Neuronal stem cell (in vitro differentiated cells): ENCODE results near the gene MLN.

Experiments used
- DNase-seq: peaks from one replicate; pipeline ENCODE4 v3.0.0-alpha.2; 2013; ENCODE audit warnings: low spot score
- H2AFZ ChIP-seq: one replicate; pipeline ENCODE4 v1.6.1; 2013; ENCODE audit warnings: mild to moderate bottlenecking, low read length, inconsistent platforms
- H2AK5ac ChIP-seq: 2 replicates; pipeline ENCODE4 v1.6.1; 2013; ENCODE audit warnings: low read depth, mild to moderate bottlenecking, inconsistent platforms, low read length, moderate library complexity, mixed read lengths
- H2BK120ac ChIP-seq: 2 replicates; pipeline ENCODE4 v1.6.1; 2013; ENCODE audit warnings: low read depth, mild to moderate bottlenecking, inconsistent platforms, low read length, moderate library complexity, mixed read lengths
- H2BK12ac ChIP-seq: one replicate; pipeline ENCODE4 v1.6.1; 2013; ENCODE audit warnings: low read length, inconsistent platforms
- H2BK15ac ChIP-seq: 2 replicates; pipeline ENCODE4 v1.6.1; 2013; ENCODE audit warnings: mild to moderate bottlenecking, low read length, inconsistent platforms, mixed read lengths
- H2BK5ac ChIP-seq: one replicate; pipeline ENCODE4 v1.6.1; 2013; ENCODE audit warnings: inconsistent platforms, mild to moderate bottlenecking, low read length, moderate library complexity
- H3K14ac ChIP-seq: one replicate; pipeline ENCODE4 v1.6.1; 2013; ENCODE audit warnings: low read length, inconsistent platforms
- H3K18ac ChIP-seq: 2 replicates; pipeline ENCODE4 v1.6.1; 2013; ENCODE audit warnings: low read length, inconsistent platforms
- H3K23ac ChIP-seq: 2 replicates; pipeline ENCODE4 v1.6.1; 2013; ENCODE audit warnings: low read depth, mild to moderate bottlenecking, mixed read lengths, low read length, inconsistent platforms; ENCODE audit not compliant: poor library complexity
- H3K27ac ChIP-seq: replicated peaks from 3 replicates; pipeline ENCODE4 v1.5.1; 2013; ENCODE audit warnings: low read length, inconsistent platforms
- H3K27me3 ChIP-seq, 3 experiments: 2 replicates each; pipeline ENCODE4 v1.6.1; 2013; ENCODE audit warnings: low read length in 3 of 3, mild to moderate bottlenecking in 2 of 3, inconsistent platforms in 1 of 3, low read depth in 1 of 3, mixed read lengths in 1 of 3, moderate library complexity in 1 of 3; ENCODE audit not compliant: control insufficient read depth in 3 of 3, insufficient read depth in 3 of 3
- H3K36me3 ChIP-seq, 2 donors: replicated peaks in 1 of 2; 2 replicates each; pipeline ENCODE4 v1.6.1; 2013; ENCODE audit warnings: low read length in 2 of 2; ENCODE audit not compliant: control insufficient read depth in 2 of 2, insufficient read depth in 2 of 2
- H3K4ac ChIP-seq: 2 replicates; pipeline ENCODE4 v1.6.1; 2013; ENCODE audit warnings: inconsistent platforms, mild to moderate bottlenecking, low read length, moderate library complexity
- H3K4me1 ChIP-seq, 2 donors: 1 replicate in 1 of 2; 2 replicates in 1 of 2; pipeline ENCODE4 v1.6.1; 2013; ENCODE audit warnings: low read length in 2 of 2, low read depth in 1 of 2; ENCODE audit not compliant: control insufficient read depth in 2 of 2, insufficient read depth in 1 of 2
- H3K4me2 ChIP-seq: one replicate; pipeline ENCODE4 v1.6.1; 2013; ENCODE audit warnings: mild to moderate bottlenecking, low read length, inconsistent platforms; ENCODE audit not compliant: insufficient read depth, poor library complexity, severe bottlenecking
- H3K4me3 ChIP-seq, 2 donors: 2 replicates each; pipeline ENCODE4 v1.5.1; 2013; ENCODE audit warnings: low read length in 2 of 2, mild to moderate bottlenecking in 2 of 2, inconsistent platforms in 1 of 2, moderate library complexity in 1 of 2
- H3K79me1 ChIP-seq: one replicate; pipeline ENCODE4 v1.6.1; 2013; ENCODE audit warnings: low read depth, mild to moderate bottlenecking, inconsistent platforms, low read length, moderate library complexity
- H3K9ac ChIP-seq: one replicate; pipeline ENCODE4 v1.6.1; 2013; ENCODE audit warnings: mild to moderate bottlenecking, low read depth, low read length, inconsistent platforms; ENCODE audit not compliant: poor library complexity
- H3K9me3 ChIP-seq, 2 donors: replicated peaks in 1 of 2; 2 replicates each; pipeline versions ENCODE3 to v1.6.1; 2013; ENCODE audit warnings: low read length in 2 of 2, mild to moderate bottlenecking in 2 of 2, inconsistent platforms in 1 of 2, low read depth in 1 of 2, mixed read lengths in 1 of 2, moderate library complexity in 1 of 2; ENCODE audit not compliant: control insufficient read depth in 2 of 2, insufficient read depth in 1 of 2
- H4K8ac ChIP-seq: one replicate; pipeline ENCODE4 v1.6.1; 2013; ENCODE audit warnings: low read depth, mild to moderate bottlenecking, inconsistent platforms, low read length, moderate library complexity
- H4K91ac ChIP-seq: one replicate; pipeline ENCODE4 v1.6.1; 2013; ENCODE audit warnings: low read length, low read depth, mild to moderate bottlenecking, inconsistent platforms; ENCODE audit not compliant: poor library complexity
- WGBS, 2 donors: extraction: QIAGEN DNeasy Blood & Tissue Kit; methylation state at CpG; one replicate each; pipeline ENCODE4 v1.1.7; 2013; ENCODE audit warnings: missing lambda C conversion rate in 2 of 2, mixed read lengths in 1 of 2; ENCODE audit not compliant: insufficient read length in 2 of 2, insufficient replicate concordance in 1 of 2; ENCODE audit errors: extremely low coverage in 2 of 2; 5-methylcytosine and 5-hydroxymethylcytosine counted together

MLN gene

GRCh38 chr6:33822575-33823395 lies 19.0 kb upstream of the MLN start:
- no peak overlapping the region for H4K8ac ChIP-seq
- no peak overlapping the region for H3K4ac ChIP-seq
- H3K79me1 ChIP-seq = no peaks in the 10 kb centered on the region
- no peaks in the 10 kb centered on the region for H3K9me3 ChIP-seq
- H2AFZ ChIP-seq = no peak overlapping the region
- no peak overlapping the region for H4K91ac ChIP-seq
- H2BK5ac ChIP-seq = no peak overlapping the region
- DNase-seq = peak; percentile 24
- H3K18ac ChIP-seq = peak overlapping the region; percentile 88
- no CpG with 5 or more reads among the region's 10 CpGs for WGBS, 2 donors
- H3K27ac ChIP-seq = peak overlapping the region; percentile 25
- H3K27me3 ChIP-seq = peaks cover 0 to 23% (median 2%) of the 10 kb centered on the region in 3 experiments
- no peak overlapping the region for H2BK15ac ChIP-seq
- no peak overlapping the region for H3K4me3 ChIP-seq
- no peaks in the 10 kb centered on the region for H3K36me3 ChIP-seq
- H3K4me2 ChIP-seq = no peak overlapping the region
- peaks cover 2 to 13% of the 10 kb centered on the region in 2 donors for H3K4me1 ChIP-seq
- no peak overlapping the region for H3K23ac ChIP-seq
- H2BK12ac ChIP-seq = no peak overlapping the region
- H2BK120ac ChIP-seq = peak overlapping the region; percentile 45
- no peak overlapping the region for H2AK5ac ChIP-seq
- H3K9ac ChIP-seq = no peak overlapping the region
- no peak overlapping the region for H3K14ac ChIP-seq

GRCh38 chr6:33820784-33821520 lies 17.1 kb upstream of the MLN start:
- H2AK5ac ChIP-seq = peak overlapping the region; percentile 32
- H3K4me2 ChIP-seq = no peak overlapping the region
- no CpG with 5 or more reads among the region's 7 CpGs for WGBS, 2 donors
- no peak overlapping the region for H3K23ac ChIP-seq
- H4K91ac ChIP-seq = no peak overlapping the region
- no peak overlapping the region for H2BK5ac ChIP-seq
- no peak overlapping the region for H2BK120ac ChIP-seq
- no peaks in the 10 kb centered on the region for H3K79me1 ChIP-seq
- H3K18ac ChIP-seq = peak overlapping the region; percentile 20
- no peaks in the 10 kb centered on the region for H3K9me3 ChIP-seq
- H2BK12ac ChIP-seq = peak overlapping the region; percentile 34
- H2BK15ac ChIP-seq = no peak overlapping the region
- H3K4ac ChIP-seq = no peak overlapping the region
- H3K4me1 ChIP-seq = peaks cover 2 to 9% of the 10 kb centered on the region in 2 donors
- no peak overlapping the region for H3K14ac ChIP-seq
- H3K36me3 ChIP-seq = no peaks in the 10 kb centered on the region
- H3K4me3 ChIP-seq = no peak overlapping the region
- H2AFZ ChIP-seq = no peak overlapping the region
- no peak overlapping the region for H3K9ac ChIP-seq
- no peak for DNase-seq
- H3K27me3 ChIP-seq = peaks cover 0 to 21% (median 2%) of the 10 kb centered on the region in 3 experiments
- no peak overlapping the region for H4K8ac ChIP-seq
- H3K27ac ChIP-seq = no peak overlapping the region

DNA sequence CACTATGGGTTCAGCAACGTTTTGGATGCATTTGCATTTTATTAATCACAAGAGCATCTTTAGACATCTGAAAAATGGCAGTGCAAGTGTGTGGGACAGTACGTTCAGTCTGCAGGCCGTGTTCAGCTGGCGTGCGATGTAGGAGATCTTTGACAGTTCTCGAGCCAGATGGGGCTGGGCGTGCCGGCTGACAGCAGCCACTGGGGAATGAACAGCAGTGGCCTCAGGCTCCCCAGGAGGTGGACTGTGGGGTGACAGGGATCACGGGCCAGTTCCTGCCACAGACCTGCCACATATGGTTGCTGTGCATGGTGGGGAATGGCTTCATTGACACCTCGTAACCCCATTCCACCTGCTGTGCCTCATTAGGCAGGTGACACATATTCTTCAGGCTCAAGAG lies 16.4 kb upstream of the MLN start:
- WGBS, 2 donors = no CpG with 5 or more reads among the region's 10 CpGs
- Histone ChIP-seq H3K4me1 (peaks cover 2 to 10% of the 10 kb centered on the region in 2 donors), H3K9me3 (no peaks in the 10 kb centered on the region), H3K79me1 (no peaks in the 10 kb centered on the region), H2AFZ (no peak overlapping the region), H3K27ac (no peak overlapping the region), H3K4me2 (no peak overlapping the region), H3K18ac (peak overlapping the region; percentile 63), H2BK15ac (no peak overlapping the region), H3K23ac (peak overlapping the region; percentile 76), H3K4me3 (peak overlapping the region in 1 of 2 donors; percentile 23), H3K4ac (no peak overlapping the region), H4K8ac (no peak overlapping the region), H2BK120ac (no peak overlapping the region), H3K36me3 (no peaks in the 10 kb centered on the region), H2BK5ac (no peak overlapping the region), H3K27me3 (peaks cover 0 to 21% (median 2%) of the 10 kb centered on the region in 3 experiments), H3K9ac (peak overlapping the region; percentile 47), H2BK12ac (no peak overlapping the region), H2AK5ac (no peak overlapping the region), H4K91ac (no peak overlapping the region), H3K14ac (no peak overlapping the region)
- DNase-seq = no peak

DNA sequence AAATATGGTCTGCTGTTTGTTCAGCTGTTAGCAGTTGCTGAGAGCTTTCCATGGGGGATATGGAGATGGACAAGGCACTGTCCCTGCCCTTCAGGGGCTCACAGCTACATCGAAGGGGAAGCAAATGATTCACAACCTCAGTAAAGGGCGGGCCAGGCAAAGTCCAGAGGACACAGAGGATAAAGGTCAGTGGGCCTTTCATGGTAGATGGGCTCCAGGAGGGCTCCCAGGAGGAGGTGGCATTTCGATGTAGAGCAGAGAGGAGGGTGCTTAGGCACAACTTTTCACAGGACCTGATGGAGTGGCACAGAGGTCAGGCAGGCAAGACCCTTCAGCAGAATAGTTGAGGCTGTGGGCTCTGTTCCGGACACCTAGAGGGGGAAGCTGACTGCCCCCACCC lies 15.2 kb upstream of the MLN start:
- Histone ChIP-seq H3K4me1 (peaks cover 0 to 10% of the 10 kb centered on the region in 2 donors), H4K8ac (no peak overlapping the region), H3K4me3 (no peak overlapping the region), H3K27me3 (peaks cover 0 to 21% (median 2%) of the 10 kb centered on the region in 3 experiments), H3K4ac (no peak overlapping the region), H3K14ac (no peak overlapping the region), H3K79me1 (no peaks in the 10 kb centered on the region), H2BK12ac (no peak overlapping the region), H4K91ac (no peak overlapping the region), H3K9me3 (no peaks in the 10 kb centered on the region), H3K36me3 (no peaks in the 10 kb centered on the region), H3K4me2 (no peak overlapping the region), H3K23ac (no peak overlapping the region), H3K27ac (no peak overlapping the region), H2BK15ac (no peak overlapping the region), H2AFZ (no peak overlapping the region), H3K9ac (peak overlapping the region; percentile 6), H2AK5ac (no peak overlapping the region), H2BK120ac (no peak overlapping the region), H3K18ac (peak overlapping the region; percentile 32), H2BK5ac (no peak overlapping the region)
- WGBS, 2 donors = no CpG with 5 or more reads among the region's 4 CpGs
- DNase-seq = no peak
